SU-DHL-6 (cell line): ENCODE measurements around the gene TSHZ2.

Source experiments
- EZH2phosphoT487 ChIP-seq: fragments of 200-600 bp; sonication (generic), shearing (Covaris generic); conservative IDR thresholded peaks from 2 replicates; pipeline ENCODE4 v1.6.1; 2018; ENCODE audit warnings: mild to moderate bottlenecking, antibody characterized with exemption, low read length, moderate library complexity, mixed read lengths
- TF ChIP-seq, protein P1 (sequence below): fragments of 200-600 bp; sonication (generic); IDR thresholded peaks from one replicate; pipeline ENCODE4 v1.5.1; 2017; ENCODE audit warnings: antibody characterized with exemption, mild to moderate bottlenecking, low read length, moderate library complexity; ENCODE audit not compliant: insufficient read depth, poor library complexity, severe bottlenecking

DNA sequence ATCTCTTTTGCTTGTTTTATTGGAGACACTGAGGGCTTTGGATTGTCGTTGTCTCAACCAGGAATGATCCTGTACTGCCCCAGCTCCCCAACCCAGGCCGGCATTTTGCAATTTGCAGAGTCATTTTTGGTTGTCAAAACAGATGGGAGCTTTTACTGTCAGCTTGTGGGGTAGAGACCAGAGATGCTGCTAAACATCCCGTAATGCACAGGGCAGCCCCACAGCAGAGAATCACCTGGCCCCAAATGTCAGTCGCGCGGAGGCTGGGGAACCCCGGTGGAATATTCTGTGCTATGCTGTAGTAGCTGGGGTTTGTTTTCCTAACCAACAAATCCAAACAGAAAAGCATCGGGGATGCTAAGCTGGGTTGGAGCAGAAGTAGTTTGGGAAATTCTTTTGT is 99.7 kb downstream of the TSHZ2 start:
- TF ChIP-seq, protein P1, sequence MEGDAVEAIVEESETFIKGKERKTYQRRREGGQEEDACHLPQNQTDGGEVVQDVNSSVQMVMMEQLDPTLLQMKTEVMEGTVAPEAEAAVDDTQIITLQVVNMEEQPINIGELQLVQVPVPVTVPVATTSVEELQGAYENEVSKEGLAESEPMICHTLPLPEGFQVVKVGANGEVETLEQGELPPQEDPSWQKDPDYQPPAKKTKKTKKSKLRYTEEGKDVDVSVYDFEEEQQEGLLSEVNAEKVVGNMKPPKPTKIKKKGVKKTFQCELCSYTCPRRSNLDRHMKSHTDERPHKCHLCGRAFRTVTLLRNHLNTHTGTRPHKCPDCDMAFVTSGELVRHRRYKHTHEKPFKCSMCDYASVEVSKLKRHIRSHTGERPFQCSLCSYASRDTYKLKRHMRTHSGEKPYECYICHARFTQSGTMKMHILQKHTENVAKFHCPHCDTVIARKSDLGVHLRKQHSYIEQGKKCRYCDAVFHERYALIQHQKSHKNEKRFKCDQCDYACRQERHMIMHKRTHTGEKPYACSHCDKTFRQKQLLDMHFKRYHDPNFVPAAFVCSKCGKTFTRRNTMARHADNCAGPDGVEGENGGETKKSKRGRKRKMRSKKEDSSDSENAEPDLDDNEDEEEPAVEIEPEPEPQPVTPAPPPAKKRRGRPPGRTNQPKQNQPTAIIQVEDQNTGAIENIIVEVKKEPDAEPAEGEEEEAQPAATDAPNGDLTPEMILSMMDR, result no peak
- no peak for TF ChIP-seq EZH2phosphoT487
